ENCODE measurements around the gene HACL1. TPM values are rescaled to one million over a fixed set of nuclear protein-coding genes. Genes with fewer than 3 reads are reported as not detected.
"Not testable (repeated sequence)": the region's sequence is repeated elsewhere in the genome, so short reads cannot be mapped to it uniquely, and the experiment has no call there.

HACL1 gene
- total RNA-seq, 6 experiments from 2014 or later = 28.9 to 37.4 (median 32.9) TPM

DNA sequence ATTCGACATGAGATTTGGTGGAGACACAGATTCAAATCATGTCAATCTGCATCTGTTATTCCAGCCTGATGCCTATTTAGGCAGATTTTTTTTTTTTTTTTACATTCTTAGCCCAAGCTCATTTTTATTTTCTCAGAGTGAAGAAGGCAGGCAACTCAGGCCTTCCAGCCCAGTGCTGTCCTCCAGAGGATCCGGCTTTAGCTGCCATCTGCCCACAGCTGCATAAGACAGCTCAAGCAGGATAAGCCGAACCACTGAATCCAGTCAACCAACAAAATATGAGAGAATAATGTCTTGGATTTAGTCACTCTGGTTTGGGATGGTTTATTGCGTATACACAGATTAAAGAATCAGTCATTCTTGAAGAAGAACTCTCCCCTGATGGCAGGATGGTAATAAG, 60.0 kb downstream of the HACL1 start:
- WGBS (ENCODE audit: insufficient coverage, low coverage, low lambda C conversion rate, missing lambda C conversion rate) = 95% methylated on average over 4 of the region's 4 CpGs
- no peak for DNase-seq
- Histone ChIP-seq H3K4me1 (peaks cover 0 to 9% (median 0%) of the 10 kb centered on the region in 4 donors), H3K9me3 (no peaks in the 10 kb centered on the region), H3K4me3 (no peak overlapping the region), H3K27me3 (no peaks in the 10 kb centered on the region), H3K27ac (no peak overlapping the region), H3K36me3 (no peaks in the 10 kb centered on the region)
- intact Hi-C loops (cut with DNase I) = no loop called here
- TF ChIP-seq POLR2A (IDR thresholded peaks at IDR 0.05) = no peak
- TF ChIP-seq, protein P1, sequence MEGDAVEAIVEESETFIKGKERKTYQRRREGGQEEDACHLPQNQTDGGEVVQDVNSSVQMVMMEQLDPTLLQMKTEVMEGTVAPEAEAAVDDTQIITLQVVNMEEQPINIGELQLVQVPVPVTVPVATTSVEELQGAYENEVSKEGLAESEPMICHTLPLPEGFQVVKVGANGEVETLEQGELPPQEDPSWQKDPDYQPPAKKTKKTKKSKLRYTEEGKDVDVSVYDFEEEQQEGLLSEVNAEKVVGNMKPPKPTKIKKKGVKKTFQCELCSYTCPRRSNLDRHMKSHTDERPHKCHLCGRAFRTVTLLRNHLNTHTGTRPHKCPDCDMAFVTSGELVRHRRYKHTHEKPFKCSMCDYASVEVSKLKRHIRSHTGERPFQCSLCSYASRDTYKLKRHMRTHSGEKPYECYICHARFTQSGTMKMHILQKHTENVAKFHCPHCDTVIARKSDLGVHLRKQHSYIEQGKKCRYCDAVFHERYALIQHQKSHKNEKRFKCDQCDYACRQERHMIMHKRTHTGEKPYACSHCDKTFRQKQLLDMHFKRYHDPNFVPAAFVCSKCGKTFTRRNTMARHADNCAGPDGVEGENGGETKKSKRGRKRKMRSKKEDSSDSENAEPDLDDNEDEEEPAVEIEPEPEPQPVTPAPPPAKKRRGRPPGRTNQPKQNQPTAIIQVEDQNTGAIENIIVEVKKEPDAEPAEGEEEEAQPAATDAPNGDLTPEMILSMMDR (IDR thresholded peaks at IDR 0.05) = no peak
- ATAC-seq = no peak

DNA sequence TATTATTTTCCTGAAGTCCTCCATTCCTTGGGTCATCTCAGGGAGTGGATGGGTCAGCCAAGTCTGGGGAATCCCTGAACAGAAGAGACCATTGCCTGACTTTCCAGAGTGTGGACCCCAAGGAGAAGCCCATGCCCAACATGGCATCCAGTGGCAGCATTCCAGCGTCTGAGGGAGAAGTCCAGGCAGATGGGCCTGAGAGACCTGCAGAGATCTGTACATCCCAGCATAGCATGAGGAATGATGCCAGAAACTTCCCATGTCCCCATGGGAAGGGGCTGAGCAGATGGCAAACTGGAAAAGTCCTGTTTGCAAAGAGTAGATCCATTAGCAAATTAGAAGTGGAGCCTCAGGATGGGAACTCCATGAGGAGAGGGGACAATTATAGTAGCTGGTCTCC, 62.3 kb downstream of the HACL1 start:
- DNase-seq = no peak
- intact Hi-C loops (cut with DNase I) = no loop called here
- no CpG with 5 or more reads among the region's 1 CpG for WGBS (ENCODE audit: insufficient coverage, low coverage, low lambda C conversion rate, missing lambda C conversion rate)

GRCh38 chr3:15538345-15538744, 63.0 kb downstream of the HACL1 start:
- H3K27me3 ChIP-seq = no peaks in the 10 kb centered on the region
- DNase-seq (no peak), ATAC-seq (no peak)
- H3K4me3 ChIP-seq = no peak overlapping the region
- no peak overlapping the region for H3K27ac ChIP-seq
- intact Hi-C loops (cut with DNase I) = no loop called here
- peaks cover 0 to 9% (median 0%) of the 10 kb centered on the region in 4 donors for H3K4me1 ChIP-seq
- no peaks in the 10 kb centered on the region for H3K9me3 ChIP-seq
- no peak for TF ChIP-seq POLR2A (IDR thresholded peaks at IDR 0.05)
- TF ChIP-seq, protein P1 (IDR thresholded peaks at IDR 0.05) = no peak
- WGBS (ENCODE audit: insufficient coverage, low coverage, low lambda C conversion rate, missing lambda C conversion rate) = 95% methylated on average over 2 of the region's 2 CpGs
- H3K36me3 ChIP-seq = no peaks in the 10 kb centered on the region

More for the DNA sequence above, 62.3 kb downstream of the HACL1 start:
- Histone ChIP-seq H3K9me3 (no peaks in the 10 kb centered on the region), H3K4me3 (no peak overlapping the region), H3K4me1 (peaks cover 0 to 9% (median 0%) of the 10 kb centered on the region in 4 donors), H3K36me3 (no peaks in the 10 kb centered on the region), H3K27me3 (no peaks in the 10 kb centered on the region), H3K27ac (no peak overlapping the region)
- no peak for ATAC-seq
- TF ChIP-seq, protein P1 (IDR thresholded peaks at IDR 0.05) = no peak
- no peak for TF ChIP-seq POLR2A (IDR thresholded peaks at IDR 0.05)

GRCh38 chr3:15536856-15537255, 64.5 kb downstream of the HACL1 start:
- no peak overlapping the region for H3K4me3 ChIP-seq
- intact Hi-C loops (cut with DNase I) = no loop called here
- no peak for DNase-seq
- 65% methylated on average over 2 of the region's 2 CpGs for WGBS (ENCODE audit: insufficient coverage, low coverage, low lambda C conversion rate, missing lambda C conversion rate)
- TF ChIP-seq POLR2A (IDR thresholded peaks at IDR 0.05) = no peak
- TF ChIP-seq, protein P1 (IDR thresholded peaks at IDR 0.05) = no peak
- ATAC-seq = no peak
- no peaks in the 10 kb centered on the region for H3K36me3 ChIP-seq
- no peaks in the 10 kb centered on the region for H3K4me1 ChIP-seq
- no peaks in the 10 kb centered on the region for H3K27me3 ChIP-seq
- H3K27ac ChIP-seq = no peak overlapping the region
- H3K9me3 ChIP-seq = no peaks in the 10 kb centered on the region

DNA sequence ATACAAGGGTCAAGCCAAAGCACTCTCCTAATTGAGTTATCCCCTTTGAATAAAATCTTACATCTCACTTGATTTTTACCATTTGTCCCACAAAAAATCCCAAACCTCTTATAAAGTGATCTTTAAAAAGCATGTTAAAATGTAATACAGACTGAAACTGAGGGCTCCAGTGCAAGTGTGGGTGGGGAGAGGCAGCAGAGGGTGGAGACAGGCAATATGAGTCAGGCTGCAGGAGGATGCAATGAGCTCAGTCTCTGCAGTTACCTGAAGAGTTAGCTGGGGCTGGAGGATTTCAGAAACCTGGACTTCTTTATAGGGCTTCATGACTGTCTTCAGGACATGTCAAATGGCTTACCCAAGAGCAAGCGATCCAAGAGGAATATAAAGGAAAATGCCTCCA, 65.6 kb downstream of the HACL1 start:
- no CpG with 5 or more reads among the region's 1 CpG for WGBS (ENCODE audit: insufficient coverage, low coverage, low lambda C conversion rate, missing lambda C conversion rate)
- TF ChIP-seq POLR2A (IDR thresholded peaks at IDR 0.05) = no peak
- TF ChIP-seq, protein P1 (IDR thresholded peaks at IDR 0.05) = no peak
- DNase-seq = no peak
- Histone ChIP-seq H3K9me3 (no peaks in the 10 kb centered on the region), H3K36me3 (no peaks in the 10 kb centered on the region), H3K27ac (no peak overlapping the region), H3K4me1 (no peaks in the 10 kb centered on the region), H3K27me3 (no peaks in the 10 kb centered on the region), H3K4me3 (no peak overlapping the region)
- ATAC-seq = peak in 1 of 4 donors; percentile 24
- intact Hi-C loops (cut with DNase I) = no loop called here

DNA sequence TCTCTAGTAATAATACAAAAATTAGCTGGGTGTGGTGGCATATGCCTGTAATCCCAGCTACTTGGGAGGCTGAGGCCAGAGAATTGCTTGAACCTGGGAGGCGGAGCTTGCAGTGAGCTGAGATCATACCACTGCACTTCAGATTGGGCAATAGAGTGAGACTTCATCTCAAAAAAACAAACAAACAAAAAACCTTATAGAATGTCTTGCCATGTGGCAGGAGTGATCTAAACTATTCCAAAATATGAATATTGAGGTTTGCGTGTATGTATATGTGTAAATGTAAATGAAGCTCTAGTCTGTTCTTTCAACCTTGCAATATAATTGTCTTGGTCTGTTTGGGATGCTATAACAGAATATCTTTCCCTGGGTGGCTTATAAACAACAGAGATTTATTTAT, 68.8 kb downstream of the HACL1 start:
- intact Hi-C loops (cut with DNase I); H3K36me3 ChIP-seq; DNase-seq; H3K4me1 ChIP-seq; ATAC-seq; H3K9me3 ChIP-seq; H3K27ac ChIP-seq; H3K27me3 ChIP-seq; H3K4me3 ChIP-seq: not testable (repeated sequence)
- WGBS (ENCODE audit: insufficient coverage, low coverage, low lambda C conversion rate, missing lambda C conversion rate) = 83% methylated on average over 2 of the region's 2 CpGs

Data from right lobe of liver (tissue), 6 donors.